AG20443 (cell line): ENCODE measurements around the gene CHRM5.
"Not testable (repeated sequence)": the region's sequence is repeated elsewhere in the genome, so short reads cannot be mapped to it uniquely, and the experiment has no call there.

Experiments used
- DNase-seq: peaks from one replicate; pipeline ENCODE4 v3.0.0; 2012; ENCODE audit warnings: low spot score, mixed read lengths

The CHRM5 gene

GRCh38 chr15:33988384-33988783 lies 20.1 kb downstream of the CHRM5 start:
- no peak for DNase-seq

- DNase-seq = no peak
Measured at GRCh38 chr15:33994005-33994615, 25.8 kb downstream of the CHRM5 start.

- DNase-seq = not testable (repeated sequence)
Measured at GRCh38 chr15:33995666-33996065, 27.4 kb downstream of the CHRM5 start.

- no peak for DNase-seq
Measured at GRCh38 chr15:34001536-34001935, 33.2 kb downstream of the CHRM5 start.

GRCh38 chr15:34006381-34006780 lies 38.1 kb downstream of the CHRM5 start:
- no peak for DNase-seq

GRCh38 chr15:34009656-34010055 lies 41.4 kb downstream of the CHRM5 start:
- no peak for DNase-seq

- DNase-seq = no peak
Measured at GRCh38 chr15:34010921-34011320, 42.6 kb downstream of the CHRM5 start.

GRCh38 chr15:34011481-34011880 lies 43.2 kb downstream of the CHRM5 start:
- DNase-seq = no peak

- no peak for DNase-seq
Measured at GRCh38 chr15:34012461-34013028, 44.2 kb downstream of the CHRM5 start.

GRCh38 chr15:34013746-34014145 lies 45.4 kb downstream of the CHRM5 start:
- no peak for DNase-seq

GRCh38 chr15:34014556-34014955 lies 46.3 kb downstream of the CHRM5 start:
- no peak for DNase-seq

GRCh38 chr15:34018021-34018645 lies 49.8 kb downstream of the CHRM5 start:
- DNase-seq = no peak

GRCh38 chr15:34018738-34019137 lies 50.4 kb downstream of the CHRM5 start:
- not testable (repeated sequence) for DNase-seq

- no peak for DNase-seq
Measured at GRCh38 chr15:34019369-34019990, 51.2 kb downstream of the CHRM5 start.

GRCh38 chr15:34023907-34024306 lies 55.6 kb downstream of the CHRM5 start:
- DNase-seq = peak; percentile 34

GRCh38 chr15:34025252-34025651 lies 57.0 kb downstream of the CHRM5 start:
- no peak for DNase-seq

GRCh38 chr15:34027606-34028005 lies 59.3 kb downstream of the CHRM5 start:
- DNase-seq = no peak

- no peak for DNase-seq
Measured at GRCh38 chr15:34031987-34032760, 63.9 kb downstream of the CHRM5 start.

- DNase-seq = peak; percentile 95
Measured at GRCh38 chr15:34038023-34038870, 70.0 kb downstream of the CHRM5 start.

- DNase-seq = peak; percentile 77
Measured at GRCh38 chr15:34038871-34039789, 70.8 kb downstream of the CHRM5 start, which contains the start of gene AVEN. Gene AVEN (minus strand): TSS chr15:34039204. CDS start chr15:34039046, 158 bp downstream.
